Pancreas (tissue), 10 donors: ENCODE measurements around the gene BACH1. TPM values are rescaled to one million over a fixed set of nuclear protein-coding genes. Genes with fewer than 3 reads are reported as not detected.

Experiments used
- ATAC-seq, 4 donors: fragments of 200-7000 bp; cut with Tn5 transposase; one replicate each; pipeline versions ENCODE4 v1.8.0 to v1.9.1; 2020; ENCODE audit warnings: mild to moderate bottlenecking in 4 of 4, moderate library complexity in 4 of 4
- DNase-seq, 6 donors: peaks; one replicate each; pipeline ENCODE4 v3.0.0-alpha.2; 2020
- FAIRE-seq: peaks from 2 replicates; lab custom pipeline; 2012; peaks lifted over from hg19 to GRCh38; lab: Jason Lieb, UNC
- H3K27ac ChIP-seq, 4 donors: fragments of 200-600 bp; sonication (generic); 1 replicate in 3 of 4; 2 replicates in 1 of 4; pipeline versions ENCODE4 v1.5.0 to v1.8.0; 2020
- H3K27me3 ChIP-seq, 4 donors: fragments of 200-600 bp; one replicate each; pipeline ENCODE4 v1.8.0; 2021
- H3K36me3 ChIP-seq, 3 donors: fragments of 200-600 bp; sonication (generic) in 1 of 3; one replicate each; pipeline versions ENCODE4 v1.5.0 to v1.8.0; 2020 to 2021
- H3K4me1 ChIP-seq, 3 donors: fragments of 200-600 bp; one replicate each; pipeline ENCODE4 v1.8.0; 2021
- H3K4me3 ChIP-seq, 4 donors: fragments of 200-600 bp; sonication (generic) in 2 of 4; one replicate each; pipeline versions ENCODE4 v1.5.0 to v1.8.0; 2020 to 2021
- H3K9me3 ChIP-seq, 4 donors: fragments of 200-600 bp; one replicate each; pipeline ENCODE4 v1.8.0; 2021
- CTCF ChIP-seq, 4 donors: fragments of 200-600 bp; sonication (generic) in 3 of 4; IDR thresholded peaks; one replicate each; pipeline versions ENCODE4 v1.5.0 to v1.8.0; 2021; ENCODE audit warnings: antibody characterized with exemption in 4 of 4
- WGBS, 2 donors: extraction: QIAGEN DNeasy Blood & Tissue Kit; methylation state at CpG; one replicate each; pipeline ENCODE4 v1.1.7; 2013; 5-methylcytosine and 5-hydroxymethylcytosine counted together
- intact Hi-C, 3 donors: fragments of 100-400 bp; cut with DNase I; formaldehyde crosslinking; loops; one replicate each; pipeline versions ENCODE4 v1.11.1 to v1.14.2; 2022
- polyA plus RNA-seq, 2 donors: library from polyadenylated mRNA; stranded (reverse); fragments of 200-250 nt; gene quantifications; one replicate each; pipeline ENCODE4 v1.2.3, GENCODE V29; 2013
- total RNA-seq, 6 donors: library from RNA; stranded (reverse); fragmentation: NEBNext Ultra II Directional in 4 of 6; extraction: Animal tissue kit (Norgen Biotek cat#: 25700) in 4 of 6; gene quantifications; one replicate each; pipeline versions ENCODE4 v1.2.1 to v1.2.4, GENCODE V29; 2021 to 2023
- donor health status: healthy with polysubstance abuse.
- donor health status: DM: no; HTN: no; CAD: no; lungs with moderate emphysema.
- donor health status: DM: no; HTN: no; CAD: no.
- donor health status: control.
- donor health status: control.
- donor health status: Bipolar disorder and iron deficiency.
- donor health status: DM: yes; HTN: yes; CAD: no.
- donor health status: DM: no; HTN: no; CAD: no.
- donor health status: DM: no; HTN: no; CAD: no.
- donor health status: DM: yes; HTN: yes; CAD: no.

The BACH1 gene
- total and polyA plus RNA-seq, 8 donors: 3.0 to 66.2 (median 32.0) TPM

- H3K9me3 ChIP-seq: no peaks in the 10 kb centered on the region
- no peaks in the 10 kb centered on the region for H3K36me3 ChIP-seq
- H3K27ac ChIP-seq: no peak overlapping the region
- intact Hi-C loops: no loop called here
- 40 to 41% methylated on average over 2 of the region's 2 CpGs for WGBS, 2 donors
- no peaks in the 10 kb centered on the region for H3K27me3 ChIP-seq
- H3K4me1 ChIP-seq: no peaks in the 10 kb centered on the region
- H3K4me3 ChIP-seq: no peak overlapping the region
- no peak for TF ChIP-seq CTCF (IDR thresholded peaks at IDR 0.05)
- no peak for DNase-seq
- no peak for FAIRE-seq
- ATAC-seq: no peak
Measured at GRCh38 chr21:29384683-29385359, 86.1 kb downstream of the BACH1 start.

DNA sequence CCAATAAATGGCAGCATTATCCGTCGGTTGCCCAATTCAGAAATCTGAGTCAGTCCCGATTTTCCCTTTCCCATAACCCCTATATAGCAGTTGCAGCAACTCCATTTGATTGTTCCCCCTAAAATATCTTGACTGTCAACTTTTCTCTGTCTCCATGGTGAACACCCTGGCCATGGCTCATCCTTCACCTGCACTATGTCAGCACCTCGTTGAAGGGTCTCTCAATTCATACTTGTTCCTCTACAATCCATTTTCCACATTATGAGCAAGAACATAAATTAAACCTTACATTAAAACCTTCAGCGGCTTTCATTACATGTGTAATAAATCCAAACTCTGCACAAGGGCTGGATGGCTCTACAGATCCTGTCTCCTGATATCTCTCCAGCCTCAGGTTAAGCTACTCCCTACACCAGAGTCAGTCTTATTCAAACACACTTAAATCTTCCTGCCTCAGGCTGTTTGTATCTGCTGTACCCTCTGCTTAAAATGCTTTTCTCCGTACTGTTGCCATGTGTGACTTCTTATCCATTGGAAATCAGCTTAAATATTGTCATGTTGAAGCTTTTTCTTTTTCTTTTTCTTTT, 87.3 kb downstream of the BACH1 start:
- intact Hi-C loops: no loop called here
- no peak overlapping the region for H3K4me3 ChIP-seq

GRCh38 chr21:29386803-29387202, 88.1 kb downstream of the BACH1 start:
- no peaks in the 10 kb centered on the region for H3K4me1 ChIP-seq
- H3K4me3 ChIP-seq: no peak overlapping the region
- no peak for DNase-seq
- H3K9me3 ChIP-seq: no peaks in the 10 kb centered on the region
- ATAC-seq: no peak
- no peaks in the 10 kb centered on the region for H3K36me3 ChIP-seq
- H3K27ac ChIP-seq: no peak overlapping the region
- 77 to 89% methylated on average over 4 of the region's 4 CpGs for WGBS, 2 donors
- H3K27me3 ChIP-seq: no peaks in the 10 kb centered on the region
- intact Hi-C loops: no loop called here
- TF ChIP-seq CTCF (IDR thresholded peaks at IDR 0.05): no peak
- no peak for FAIRE-seq

More for the DNA sequence above, 87.3 kb downstream of the BACH1 start:
- DNase-seq (no peak), FAIRE-seq (no peak), ATAC-seq (no peak)
- no peak overlapping the region for H3K27ac ChIP-seq
- no peaks in the 10 kb centered on the region for H3K36me3 ChIP-seq
- no peaks in the 10 kb centered on the region for H3K4me1 ChIP-seq
- H3K27me3 ChIP-seq: no peaks in the 10 kb centered on the region
- no peaks in the 10 kb centered on the region for H3K9me3 ChIP-seq
- 89 to 91% methylated on average over 6 of the region's 6 CpGs for WGBS, 2 donors
- TF ChIP-seq CTCF (IDR thresholded peaks at IDR 0.05): no peak

DNA sequence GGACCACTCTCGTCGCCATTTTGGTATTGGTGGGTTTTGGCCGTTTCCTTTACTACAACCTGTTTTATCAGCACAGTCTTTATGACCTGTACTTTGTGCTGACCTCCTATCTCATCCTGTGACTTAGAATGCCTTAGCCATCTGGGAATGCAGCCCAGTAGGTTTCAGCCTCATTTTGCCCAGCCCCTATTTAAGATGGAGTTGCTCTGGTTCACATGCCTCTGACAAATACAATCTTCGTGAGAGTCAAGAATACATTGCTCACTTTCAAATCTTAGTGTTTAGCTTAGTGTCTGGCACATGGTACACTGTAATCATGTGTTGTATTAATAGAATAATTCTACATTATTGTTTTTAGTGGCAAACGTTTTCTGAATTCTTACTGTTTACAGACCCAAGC, 88.9 kb downstream of the BACH1 start:
- Histone ChIP-seq H3K9me3 (no peaks in the 10 kb centered on the region), H3K4me1 (no peaks in the 10 kb centered on the region), H3K4me3 (no peak overlapping the region), H3K27me3 (no peaks in the 10 kb centered on the region), H3K36me3 (no peaks in the 10 kb centered on the region), H3K27ac (no peak overlapping the region)
- DNase-seq (no peak), FAIRE-seq (no peak), ATAC-seq (no peak)
- 82 to 85% methylated on average over 5 of the region's 5 CpGs for WGBS, 2 donors
- TF ChIP-seq CTCF (IDR thresholded peaks at IDR 0.05): no peak
- intact Hi-C loops: no loop called here

GRCh38 chr21:29389136-29389535, 90.4 kb downstream of the BACH1 start:
- DNase-seq (no peak), ATAC-seq (no peak), FAIRE-seq (no peak)
- H3K4me1 ChIP-seq: no peaks in the 10 kb centered on the region
- H3K9me3 ChIP-seq: no peaks in the 10 kb centered on the region
- H3K27ac ChIP-seq: no peak overlapping the region
- 91 to 93% methylated on average over 3 of the region's 3 CpGs for WGBS, 2 donors
- intact Hi-C loops: no loop called here
- H3K36me3 ChIP-seq: no peaks in the 10 kb centered on the region
- H3K27me3 ChIP-seq: no peaks in the 10 kb centered on the region
- no peak for TF ChIP-seq CTCF (IDR thresholded peaks at IDR 0.05)
- no peak overlapping the region for H3K4me3 ChIP-seq
